Panc1 (cell line): ENCODE measurements around the gene DBH. TPM values are rescaled to one million over a fixed set of nuclear protein-coding genes. Genes with fewer than 3 reads are reported as not detected.

Experiments
- ATAC-seq: fragments of 200-7000 bp; cut with Tn5 transposase; 2 replicates; pipeline ENCODE4 v1.9.1; 2020; ENCODE audit warnings: mild to moderate bottlenecking, moderate library complexity
- BruUV-seq: library from RNA; stranded (reverse); fragments of 400-500 nt; replicated peaks from 2 replicates; lab custom pipeline; 2021; lab: Mats Ljungman, UMichigan
- CTCF ChIA-PET: fragments of 300-600 bp; sonication (Branson Sonifier 250); formaldehyde crosslinking; loops from one replicate; lab custom pipeline; 2022; ENCODE audit warnings: antibody characterized with exemption; lab: Charles Lee
- POLR2A ChIA-PET: fragments of 300-600 bp; sonication (Branson Sonifier 250); formaldehyde crosslinking; loops from one replicate; lab custom pipeline; 2022; ENCODE audit warnings: antibody characterized with exemption; lab: Charles Lee
- DNase-seq: peaks from one replicate; pipeline ENCODE4 v3.0.0-alpha.2; 2010; ENCODE audit warnings: low read depth, low spot score
- H3K27ac ChIP-seq: 2 replicates; pipeline ENCODE4 v1.5.1; 2011; ENCODE audit warnings: mild to moderate bottlenecking, low read length, inconsistent platforms
- H3K27me3 ChIP-seq: fragments of 200-500 bp; sonication (Bioruptor generic); 2 replicates; pipeline ENCODE4 v1.6.0; 2014; ENCODE audit warnings: low read length, inconsistent platforms; ENCODE audit not compliant: control insufficient read depth, insufficient read depth
- H3K36me3 ChIP-seq: fragments of 200-500 bp; sonication (Bioruptor generic); 2 replicates; pipeline ENCODE4 v1.5.1; 2014; ENCODE audit warnings: inconsistent platforms, mild to moderate bottlenecking, low read length, moderate library complexity; ENCODE audit not compliant: control insufficient read depth, insufficient read depth
- H3K4me1 ChIP-seq: 2 replicates; pipeline ENCODE4 v1.5.1; 2011; ENCODE audit warnings: inconsistent platforms, mild to moderate bottlenecking, low read length, moderate library complexity; ENCODE audit not compliant: control insufficient read depth, insufficient read depth
- H3K4me3 ChIP-seq, 2 experiments: 2 replicates each; pipeline ENCODE4 v1.5.1; 2011 to 2012; ENCODE audit warnings: low read depth in 2 of 2, low read length in 2 of 2, mild to moderate bottlenecking in 2 of 2, inconsistent platforms in 1 of 2, moderate library complexity in 1 of 2
- H3K9me3 ChIP-seq: fragments of 200-500 bp; sonication (Bioruptor generic); 2 replicates; pipeline ENCODE4 v1.5.1; 2014; ENCODE audit warnings: low read depth, mild to moderate bottlenecking, inconsistent platforms, low read length, moderate library complexity; ENCODE audit not compliant: control insufficient read depth, insufficient read depth
- CTCF ChIP-seq: fragments of 450-650 bp; IDR thresholded peaks from 2 replicates; pipeline ENCODE4 v1.5.1; 2017; ENCODE audit warnings: mild to moderate bottlenecking
- POLR2AphosphoS5 ChIP-seq: IDR thresholded peaks from 2 replicates; pipeline ENCODE4 v1.6.1; 2012; ENCODE audit warnings: mild to moderate bottlenecking, low read depth, low read length, moderate library complexity
- REST ChIP-seq, 2 experiments: IDR thresholded peaks; 2 replicates each; pipeline ENCODE4 v1.6.1; 2011 to 2012; ENCODE audit warnings: low read depth in 2 of 2, control low read depth in 1 of 2, low read length in 1 of 2, mild to moderate bottlenecking in 1 of 2, moderate library complexity in 1 of 2; ENCODE audit not compliant: insufficient read depth in 1 of 2
- SIN3A ChIP-seq: IDR thresholded peaks from 2 replicates; pipeline ENCODE4 v1.6.1; 2012; ENCODE audit warnings: low read depth, mild to moderate bottlenecking, low read length, moderate library complexity, borderline replicate concordance; ENCODE audit not compliant: insufficient read depth
- TCF7L2 ChIP-seq: IDR thresholded peaks from 2 replicates; pipeline ENCODE4 v1.6.1; 2011; ENCODE audit warnings: mild to moderate bottlenecking, low read depth, low read length, inconsistent platforms
- in situ Hi-C: cut with HindIII; loops from 2 replicates; pipeline ENCODE4 v1.10.0; 2016; ENCODE audit warnings: low sequenced_read_pairs, low pct_unique_long_range_greater_than_20kb
- intact Hi-C: fragments of 100-400 bp; cut with micrococcal nuclease; formaldehyde crosslinking; loops from one replicate; pipeline ENCODE4 v1.10.0; 2022; ENCODE audit not compliant: unreplicated experiment
- total RNA-seq: library from RNA; stranded (reverse); gene quantifications from one replicate; pipeline ENCODE4 v1.2.1, GENCODE V29; 2021; ENCODE audit not compliant: unreplicated experiment

Gene DBH
- total RNA-seq, 1 experiment from 2014 or later = not detected

DNA sequence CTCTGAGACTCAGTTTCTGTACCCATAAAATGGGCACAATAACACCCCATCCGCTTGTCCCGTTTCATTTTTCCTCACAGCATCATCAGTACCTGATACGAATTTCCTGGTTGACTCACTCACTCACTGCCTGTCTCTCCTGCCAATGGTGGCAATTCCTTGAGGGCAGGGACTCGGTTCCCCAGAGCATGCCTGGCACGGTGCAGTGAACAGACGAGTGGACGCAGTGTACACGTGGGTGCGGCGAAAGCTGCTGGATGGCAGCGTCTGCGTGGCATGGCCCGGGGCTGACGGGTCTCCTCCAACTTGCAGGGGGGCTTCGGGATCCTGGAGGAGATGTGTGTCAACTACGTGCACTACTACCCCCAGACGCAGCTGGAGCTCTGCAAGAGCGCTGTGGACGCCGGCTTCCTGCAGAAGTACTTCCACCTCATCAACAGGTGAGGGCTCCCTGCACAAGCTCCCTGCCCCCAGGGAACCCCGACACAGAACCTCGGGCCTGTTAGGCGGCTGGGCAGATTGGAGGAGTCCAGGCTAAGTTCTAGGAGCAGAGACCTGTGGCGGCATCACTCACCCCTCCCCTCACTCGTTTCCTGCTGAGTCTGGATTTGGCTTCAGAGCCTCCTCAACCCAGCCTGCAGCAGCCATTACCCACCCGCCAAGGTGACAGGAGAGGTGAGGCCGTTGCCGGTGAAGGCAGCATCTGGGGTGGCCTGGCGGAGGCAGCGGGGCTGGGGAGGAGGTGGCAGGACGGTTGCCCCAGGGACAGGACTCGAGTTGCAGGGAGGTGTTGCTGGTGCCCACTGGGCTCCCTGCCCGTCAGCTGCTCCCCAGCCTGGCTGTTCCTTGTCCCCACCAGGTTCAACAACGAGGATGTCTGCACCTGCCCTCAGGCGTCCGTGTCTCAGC lies 20.3 kb downstream of the DBH start:
- CTCF ChIA-PET = no interaction called here
- no peak for DNase-seq

GRCh38 chr9:133657120-133657661 lies 21.0 kb downstream of the DBH start:
- no peak for DNase-seq
- Histone ChIP-seq H3K4me1 (no peaks in the 10 kb centered on the region), H3K4me3 (no peak overlapping the region), H3K27ac (no peak overlapping the region), H3K27me3 (no peaks in the 10 kb centered on the region; the same call in 1 of the 2 replicates), H3K9me3 (no peaks in the 10 kb centered on the region), H3K36me3 (no peaks in the 10 kb centered on the region)
- no peak for ATAC-seq
- ChIA-PET POLR2A (no interaction called here), CTCF (no interaction called here)
- intact Hi-C loops = no loop called here
- TF ChIP-seq REST (IDR thresholded peaks at IDR 0.05; ENCODE audit: insufficient read depth in 1 of 2, low read depth in 2 of 2, low read length in 1 of 2) (no peak), POLR2AphosphoS5 (no peak), TCF7L2 (no peak), CTCF (no peak), SIN3A (no peak)
- no TSS peak for BruUV-seq
- in situ Hi-C loops = no loop called here

More for the DNA sequence above, 20.3 kb downstream of the DBH start:
- no peaks in the 10 kb centered on the region; the same call in 1 of the 2 replicates for H3K27me3 ChIP-seq
- no peak overlapping the region for H3K4me3 ChIP-seq
- no peak overlapping the region for H3K27ac ChIP-seq
- in situ Hi-C loops = no loop called here
- no peaks in the 10 kb centered on the region for H3K4me1 ChIP-seq
- POLR2A ChIA-PET = no interaction called here
- no TSS peak for BruUV-seq
- no peak for TF ChIP-seq POLR2AphosphoS5
- no peak for TF ChIP-seq SIN3A
- TF ChIP-seq REST (IDR thresholded peaks at IDR 0.05; ENCODE audit: insufficient read depth in 1 of 2, low read depth in 2 of 2, low read length in 1 of 2) = no peak
- ATAC-seq = no peak
- intact Hi-C loops = no loop called here
- no peaks in the 10 kb centered on the region for H3K9me3 ChIP-seq
- no peaks in the 10 kb centered on the region for H3K36me3 ChIP-seq
